Measurements from ENCODE around the gene ASCL2.

DNA sequence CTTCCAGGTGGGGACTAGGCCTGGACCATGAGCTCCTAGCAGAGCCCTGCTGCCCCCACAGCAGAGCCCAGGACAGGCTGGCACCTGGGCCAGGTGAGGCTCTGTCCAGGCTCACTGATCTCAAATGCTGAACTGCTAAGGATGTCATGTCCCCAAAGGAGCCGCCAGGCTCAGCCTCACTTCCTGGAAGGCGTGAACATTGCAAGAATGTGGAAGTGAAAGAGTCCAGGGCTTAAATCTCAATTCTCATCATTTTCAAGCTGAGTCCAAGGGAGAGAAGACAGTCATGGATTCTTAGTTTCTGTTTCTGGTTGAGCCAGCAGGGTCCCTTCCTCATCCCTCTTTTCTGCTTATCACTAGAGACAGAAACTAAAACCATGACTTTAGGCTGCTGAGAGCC is 5.0 kb downstream of the ASCL2 start:
- TF ChIP-seq, protein P1, sequence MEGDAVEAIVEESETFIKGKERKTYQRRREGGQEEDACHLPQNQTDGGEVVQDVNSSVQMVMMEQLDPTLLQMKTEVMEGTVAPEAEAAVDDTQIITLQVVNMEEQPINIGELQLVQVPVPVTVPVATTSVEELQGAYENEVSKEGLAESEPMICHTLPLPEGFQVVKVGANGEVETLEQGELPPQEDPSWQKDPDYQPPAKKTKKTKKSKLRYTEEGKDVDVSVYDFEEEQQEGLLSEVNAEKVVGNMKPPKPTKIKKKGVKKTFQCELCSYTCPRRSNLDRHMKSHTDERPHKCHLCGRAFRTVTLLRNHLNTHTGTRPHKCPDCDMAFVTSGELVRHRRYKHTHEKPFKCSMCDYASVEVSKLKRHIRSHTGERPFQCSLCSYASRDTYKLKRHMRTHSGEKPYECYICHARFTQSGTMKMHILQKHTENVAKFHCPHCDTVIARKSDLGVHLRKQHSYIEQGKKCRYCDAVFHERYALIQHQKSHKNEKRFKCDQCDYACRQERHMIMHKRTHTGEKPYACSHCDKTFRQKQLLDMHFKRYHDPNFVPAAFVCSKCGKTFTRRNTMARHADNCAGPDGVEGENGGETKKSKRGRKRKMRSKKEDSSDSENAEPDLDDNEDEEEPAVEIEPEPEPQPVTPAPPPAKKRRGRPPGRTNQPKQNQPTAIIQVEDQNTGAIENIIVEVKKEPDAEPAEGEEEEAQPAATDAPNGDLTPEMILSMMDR (IDR thresholded peaks at IDR 0.05): no peak
- no peak for TF ChIP-seq POLR2A (IDR thresholded peaks at IDR 0.05)
